ENCODE results near the gene DCBLD2.

DNA sequence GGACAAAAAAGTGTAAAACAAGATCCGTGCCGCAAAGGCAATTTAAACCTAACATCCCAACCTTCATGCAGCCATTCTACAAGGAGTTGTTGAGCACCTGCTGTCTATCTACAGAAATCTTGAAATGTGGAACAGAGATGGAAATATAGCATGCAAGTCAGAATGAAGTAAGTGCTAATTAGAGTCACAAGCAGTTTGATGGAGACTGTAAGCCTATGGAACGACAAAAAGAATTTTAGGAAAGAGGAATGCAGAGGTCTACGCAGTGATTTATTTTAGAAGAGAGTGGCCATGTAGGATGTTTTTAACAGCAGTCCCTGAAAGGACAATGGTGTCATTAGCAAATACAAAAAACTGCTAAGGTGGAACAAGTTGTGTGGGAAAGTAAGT, 851 bp upstream of the DCBLD2 start:
- TF ChIP-seq, protein P1, sequence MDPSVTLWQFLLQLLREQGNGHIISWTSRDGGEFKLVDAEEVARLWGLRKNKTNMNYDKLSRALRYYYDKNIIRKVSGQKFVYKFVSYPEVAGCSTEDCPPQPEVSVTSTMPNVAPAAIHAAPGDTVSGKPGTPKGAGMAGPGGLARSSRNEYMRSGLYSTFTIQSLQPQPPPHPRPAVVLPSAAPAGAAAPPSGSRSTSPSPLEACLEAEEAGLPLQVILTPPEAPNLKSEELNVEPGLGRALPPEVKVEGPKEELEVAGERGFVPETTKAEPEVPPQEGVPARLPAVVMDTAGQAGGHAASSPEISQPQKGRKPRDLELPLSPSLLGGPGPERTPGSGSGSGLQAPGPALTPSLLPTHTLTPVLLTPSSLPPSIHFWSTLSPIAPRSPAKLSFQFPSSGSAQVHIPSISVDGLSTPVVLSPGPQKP (IDR thresholded peaks at IDR 0.05; ENCODE audit: borderline replicate concordance, low read depth, low read length): no peak
- no peak for TF ChIP-seq MXI1 (IDR thresholded peaks at IDR 0.05; ENCODE audit: borderline replicate concordance, low read depth, low read length)
- TF ChIP-seq SMC3 (IDR thresholded peaks at IDR 0.05; ENCODE audit: low read depth, low read length): no peak
- TF ChIP-seq, protein P2, sequence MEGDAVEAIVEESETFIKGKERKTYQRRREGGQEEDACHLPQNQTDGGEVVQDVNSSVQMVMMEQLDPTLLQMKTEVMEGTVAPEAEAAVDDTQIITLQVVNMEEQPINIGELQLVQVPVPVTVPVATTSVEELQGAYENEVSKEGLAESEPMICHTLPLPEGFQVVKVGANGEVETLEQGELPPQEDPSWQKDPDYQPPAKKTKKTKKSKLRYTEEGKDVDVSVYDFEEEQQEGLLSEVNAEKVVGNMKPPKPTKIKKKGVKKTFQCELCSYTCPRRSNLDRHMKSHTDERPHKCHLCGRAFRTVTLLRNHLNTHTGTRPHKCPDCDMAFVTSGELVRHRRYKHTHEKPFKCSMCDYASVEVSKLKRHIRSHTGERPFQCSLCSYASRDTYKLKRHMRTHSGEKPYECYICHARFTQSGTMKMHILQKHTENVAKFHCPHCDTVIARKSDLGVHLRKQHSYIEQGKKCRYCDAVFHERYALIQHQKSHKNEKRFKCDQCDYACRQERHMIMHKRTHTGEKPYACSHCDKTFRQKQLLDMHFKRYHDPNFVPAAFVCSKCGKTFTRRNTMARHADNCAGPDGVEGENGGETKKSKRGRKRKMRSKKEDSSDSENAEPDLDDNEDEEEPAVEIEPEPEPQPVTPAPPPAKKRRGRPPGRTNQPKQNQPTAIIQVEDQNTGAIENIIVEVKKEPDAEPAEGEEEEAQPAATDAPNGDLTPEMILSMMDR (conservative IDR thresholded peaks at IDR 0.05; ENCODE audit: low read depth, low read length): no peak
- no peak for TF ChIP-seq BHLHE40 (IDR thresholded peaks at IDR 0.05; ENCODE audit: low read depth, low read length)
- no peak for TF ChIP-seq RAD21 (IDR thresholded peaks at IDR 0.05; ENCODE audit: low read length)
- TF ChIP-seq POLR2A (IDR thresholded peaks at IDR 0.05; ENCODE audit: low read depth, low read length): no peak
- TF ChIP-seq CHD1 (IDR thresholded peaks at IDR 0.05; ENCODE audit: low read depth, low read length): no peak
- no peak for TF ChIP-seq NFE2L2 (IDR thresholded peaks at IDR 0.05; ENCODE audit: low read depth, low read length)
- TF ChIP-seq, protein P3, sequence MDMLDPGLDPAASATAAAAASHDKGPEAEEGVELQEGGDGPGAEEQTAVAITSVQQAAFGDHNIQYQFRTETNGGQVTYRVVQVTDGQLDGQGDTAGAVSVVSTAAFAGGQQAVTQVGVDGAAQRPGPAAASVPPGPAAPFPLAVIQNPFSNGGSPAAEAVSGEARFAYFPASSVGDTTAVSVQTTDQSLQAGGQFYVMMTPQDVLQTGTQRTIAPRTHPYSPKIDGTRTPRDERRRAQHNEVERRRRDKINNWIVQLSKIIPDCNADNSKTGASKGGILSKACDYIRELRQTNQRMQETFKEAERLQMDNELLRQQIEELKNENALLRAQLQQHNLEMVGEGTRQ (IDR thresholded peaks at IDR 0.05; ENCODE audit: low read depth, low read length): no peak
- TF ChIP-seq FOS (IDR thresholded peaks at IDR 0.05; ENCODE audit: low read depth, low read length): no peak
- no peak for TF ChIP-seq RCOR1 (IDR thresholded peaks at IDR 0.05; ENCODE audit: insufficient replicate concordance, low read length)
